ENCODE measurements around the gene COQ8B.

GRCh38 chr19:40684280-40684679 lies 32.4 kb downstream of the COQ8B start:
- TF ChIP-seq CTCF (IDR thresholded peaks at IDR 0.05; ENCODE audit: insufficient read depth, low read depth, low read length) (no peak), EZH2 (IDR thresholded peaks at IDR 0.05; ENCODE audit: insufficient read depth, low read length) (no peak)

Measured in astrocyte (in vitro differentiated cells and primary cell).